ENCODE results near the gene SERPIND1.

Gene SERPIND1

GRCh38 chr22:20787223-20787622, 13.3 kb downstream of the SERPIND1 start:
- TF ChIP-seq CTCF (IDR thresholded peaks at IDR 0.05) = no peak
- no peak overlapping the region for H3K4me3 ChIP-seq
- DNase-seq = no peak
- intact Hi-C loops (cut with DNase I; ENCODE audit: low total_unique reads) = no loop called here
- peaks cover 24 to 66% (median 43%) of the 10 kb centered on the region in 3 donors for H3K36me3 ChIP-seq
- H3K27ac ChIP-seq = no peak overlapping the region
- no peaks in the 10 kb centered on the region for H3K27me3 ChIP-seq
- no peaks in the 10 kb centered on the region for H3K4me1 ChIP-seq
- H3K9me3 ChIP-seq = no peaks in the 10 kb centered on the region

- peaks cover 32 to 66% (median 51%) of the 10 kb centered on the region in 3 donors for H3K36me3 ChIP-seq
Observed at GRCh38 chr22:20787746-20788626, 14.1 kb downstream of the SERPIND1 start.

GRCh38 chr22:20788627-20789344, 14.9 kb downstream of the SERPIND1 start:
- DNase-seq = no peak
- intact Hi-C loops (cut with DNase I; ENCODE audit: low total_unique reads) = no loop called here
- TF ChIP-seq CTCF (IDR thresholded peaks at IDR 0.05) = no peak
- Histone ChIP-seq H3K27ac (no peak overlapping the region), H3K27me3 (no peaks in the 10 kb centered on the region), H3K9me3 (no peaks in the 10 kb centered on the region), H3K4me1 (no peaks in the 10 kb centered on the region), H3K4me3 (no peak overlapping the region), H3K36me3 (peaks cover 33 to 66% (median 53%) of the 10 kb centered on the region in 3 donors)

More at GRCh38 chr22:20787746-20788626, 14.1 kb downstream of the SERPIND1 start:
- no peak overlapping the region for H3K27ac ChIP-seq
- no peaks in the 10 kb centered on the region for H3K9me3 ChIP-seq
- H3K27me3 ChIP-seq = no peaks in the 10 kb centered on the region
- DNase-seq = no peak
- H3K4me3 ChIP-seq = no peak overlapping the region
- H3K4me1 ChIP-seq = no peaks in the 10 kb centered on the region
- TF ChIP-seq CTCF (IDR thresholded peaks at IDR 0.05) = no peak
- intact Hi-C loops (cut with DNase I; ENCODE audit: low total_unique reads) = no loop called here

GRCh38 chr22:20792221-20792965, 18.5 kb downstream of the SERPIND1 start:
- Histone ChIP-seq H3K4me1 (no peaks in the 10 kb centered on the region), H3K4me3 (no peak overlapping the region), H3K27me3 (no peaks in the 10 kb centered on the region), H3K27ac (no peak overlapping the region), H3K9me3 (no peaks in the 10 kb centered on the region), H3K36me3 (peaks cover 47 to 82% (median 73%) of the 10 kb centered on the region in 3 donors)
- DNase-seq = no peak
- intact Hi-C loops (cut with DNase I; ENCODE audit: low total_unique reads) = no loop called here
- no peak for TF ChIP-seq CTCF (IDR thresholded peaks at IDR 0.05)

GRCh38 chr22:20792966-20793728, 19.2 kb downstream of the SERPIND1 start:
- no peak for DNase-seq
- intact Hi-C loops (cut with DNase I; ENCODE audit: low total_unique reads) = no loop called here
- no peaks in the 10 kb centered on the region for H3K4me1 ChIP-seq
- no peaks in the 10 kb centered on the region for H3K9me3 ChIP-seq
- peaks cover 47 to 82% (median 73%) of the 10 kb centered on the region in 3 donors for H3K36me3 ChIP-seq
- no peak overlapping the region for H3K27ac ChIP-seq
- TF ChIP-seq CTCF (IDR thresholded peaks at IDR 0.05) = no peak
- H3K4me3 ChIP-seq = no peak overlapping the region
- no peaks in the 10 kb centered on the region for H3K27me3 ChIP-seq

Measured in tibial artery (tissue), 4 donors.